Liver (tissue), 9 donors: ENCODE data around the gene PCBP4. TPM values are rescaled to one million over a fixed set of nuclear protein-coding genes. Genes with fewer than 3 reads are reported as not detected.

Experiments used
- DNase-seq: peaks from one replicate; pipeline ENCODE4 v3.0.0-alpha.2; 2017; ENCODE audit warnings: low spot score
- H3K27ac ChIP-seq, 2 donors: one replicate each; pipeline ENCODE4 v1.7.0; 2013; ENCODE audit warnings: inconsistent platforms in 2 of 2, low read length in 2 of 2, control low read depth in 1 of 2, low read depth in 1 of 2, mild to moderate bottlenecking in 1 of 2
- H3K27me3 ChIP-seq, 4 donors: one replicate each; pipeline versions ENCODE4 v1.6.1 to v1.7.0; 2013; ENCODE audit warnings: low read length in 3 of 4, inconsistent platforms in 1 of 4, mild to moderate bottlenecking in 1 of 4, moderate library complexity in 1 of 4; ENCODE audit not compliant: control insufficient read depth in 4 of 4, insufficient read depth in 4 of 4
- H3K36me3 ChIP-seq, 4 donors: one replicate each; pipeline versions ENCODE4 v1.6.1 to v1.7.0; 2013; ENCODE audit warnings: low read length in 3 of 4, mild to moderate bottlenecking in 3 of 4, low read depth in 1 of 4, moderate library complexity in 1 of 4; ENCODE audit not compliant: control insufficient read depth in 4 of 4, insufficient read depth in 3 of 4
- H3K4me1 ChIP-seq, 4 donors: one replicate each; pipeline versions ENCODE4 v1.6.1 to v1.7.0; 2013; ENCODE audit warnings: low read length in 3 of 4, mild to moderate bottlenecking in 3 of 4, moderate library complexity in 1 of 4; ENCODE audit not compliant: control insufficient read depth in 4 of 4, insufficient read depth in 4 of 4
- H3K4me3 ChIP-seq, 3 donors: one replicate each; pipeline versions ENCODE4 v1.6.1 to v1.7.0; 2013; ENCODE audit warnings: low read length in 3 of 3, control low read depth in 1 of 3, low read depth in 1 of 3, mild to moderate bottlenecking in 1 of 3
- H3K9ac ChIP-seq, 2 donors: one replicate each; pipeline ENCODE4 v1.7.0; 2013; ENCODE audit warnings: low read length in 2 of 2, mild to moderate bottlenecking in 2 of 2, moderate library complexity in 2 of 2, control low read depth in 1 of 2, low read depth in 1 of 2
- H3K9me3 ChIP-seq, 4 donors: one replicate each; pipeline versions ENCODE4 v1.6.1 to v1.7.0; 2013; ENCODE audit warnings: low read length in 3 of 4; ENCODE audit not compliant: control insufficient read depth in 4 of 4
- ATF3 ChIP-seq: IDR thresholded peaks from 2 replicates; pipeline ENCODE4 v1.6.1; 2016; ENCODE audit warnings: antibody characterized with exemption
- CTCF ChIP-seq: fragments of 150-350 bp; IDR thresholded peaks from 2 replicates; pipeline ENCODE4 v1.5.1; 2017; ENCODE audit warnings: improper control_type of control experiment, low read depth, low read length; ENCODE audit not compliant: missing input control
- EGR1 ChIP-seq, 2 donors: IDR thresholded peaks; 2 replicates each; pipeline ENCODE4 v1.6.1; 2016 to 2018; ENCODE audit warnings: antibody characterized with exemption in 2 of 2, low read depth in 2 of 2
- FOXA2 ChIP-seq: IDR thresholded peaks from 2 replicates; pipeline ENCODE4 v1.6.1; 2016; ENCODE audit warnings: antibody characterized with exemption
- GABPA ChIP-seq, 2 donors: IDR thresholded peaks in 1 of 2; conservative IDR thresholded peaks in 1 of 2; 2 replicates each; pipeline ENCODE4 v1.6.1; 2016; ENCODE audit warnings: antibody characterized with exemption in 2 of 2, mild to moderate bottlenecking in 1 of 2, moderate library complexity in 1 of 2
- HNF4A ChIP-seq, 2 donors: conservative IDR thresholded peaks; 2 replicates each; pipeline ENCODE4 v1.6.1; 2016; ENCODE audit warnings: antibody characterized with exemption in 2 of 2, mild to moderate bottlenecking in 2 of 2
- HNF4G ChIP-seq: IDR thresholded peaks from 2 replicates; pipeline ENCODE4 v1.6.1; 2016; ENCODE audit warnings: antibody characterized with exemption
- MAX ChIP-seq: IDR thresholded peaks from 2 replicates; pipeline ENCODE4 v1.6.1; 2016; ENCODE audit warnings: antibody characterized with exemption
- NR2F2 ChIP-seq: IDR thresholded peaks from 2 replicates; pipeline ENCODE4 v1.6.1; 2016; ENCODE audit warnings: antibody characterized with exemption
- RAD21 ChIP-seq, 2 donors: IDR thresholded peaks; 2 replicates each; pipeline ENCODE4 v1.6.1; 2016; ENCODE audit warnings: antibody characterized with exemption in 2 of 2, mild to moderate bottlenecking in 2 of 2
- REST ChIP-seq: IDR thresholded peaks from 2 replicates; pipeline ENCODE4 v1.6.1; 2016; ENCODE audit warnings: antibody characterized with exemption, mild to moderate bottlenecking
- RXRA ChIP-seq, 2 donors: IDR thresholded peaks; 2 replicates each; pipeline ENCODE4 v1.6.1; 2017 to 2018; ENCODE audit warnings: antibody characterized with exemption in 2 of 2, mild to moderate bottlenecking in 1 of 2
- SP1 ChIP-seq: IDR thresholded peaks from 2 replicates; pipeline ENCODE4 v1.6.1; 2018; ENCODE audit warnings: antibody characterized with exemption, mild to moderate bottlenecking
- TAF1 ChIP-seq: conservative IDR thresholded peaks from 2 replicates; pipeline ENCODE4 v1.6.1; 2016; ENCODE audit warnings: antibody characterized with exemption, mild to moderate bottlenecking
- YY1 ChIP-seq: IDR thresholded peaks from 2 replicates; pipeline ENCODE4 v1.6.1; 2016; ENCODE audit warnings: antibody characterized with exemption, mild to moderate bottlenecking
- ZBTB33 ChIP-seq: IDR thresholded peaks from 2 replicates; pipeline ENCODE4 v1.6.1; 2016; ENCODE audit warnings: antibody characterized with exemption
- WGBS: extraction: QIAGEN DNeasy Blood & Tissue Kit; methylation state at CpG from one replicate; pipeline ENCODE4 v1.1.7; 2013; 5-methylcytosine and 5-hydroxymethylcytosine counted together
- polyA plus RNA-seq, 2 donors: library from polyadenylated mRNA; stranded (reverse) in 1 of 2; unstranded in 1 of 2; fragments of 200-250 nt in 1 of 2; fragments of >200 nt in 1 of 2; fragmentation: Nextera tagmentation in 1 of 2; extraction: Ambion mirVana in 1 of 2; gene quantifications; one replicate each; pipeline versions ENCODE4 v1.2.1 to v1.2.3, GENCODE V29; 2013 to 2015
- total RNA-seq, 2 donors: library from RNA; depleted of rRNA; stranded (reverse); fragments of >200 nt; gene quantifications; one replicate each; pipeline ENCODE4 v1.2.3, GENCODE V29; 2014
- donor health status: healthy.
- donor health status: healthy.
- donor health status: healthy.
- donor health status: healthy.
- donor health status: healthy.

PCBP4 gene
- total and polyA plus RNA-seq, 4 donors: 2.7 to 7.9 (median 4.5) TPM

- 76% methylated on average over 3 of the region's 3 CpGs for WGBS
- H3K4me1 ChIP-seq: peaks cover 4 to 22% (median 14%) of the 10 kb centered on the region in 4 donors
- H3K27ac ChIP-seq: no peak overlapping the region
- no peaks in the 10 kb centered on the region for H3K9me3 ChIP-seq
- no peak overlapping the region for H3K4me3 ChIP-seq
- no peak overlapping the region for H3K9ac ChIP-seq
- TF ChIP-seq GABPA (IDR thresholded peaks at IDR 0.05 in 1 of 2, conservative IDR thresholded peaks at IDR 0.05 in 1 of 2): no peak
- no peak for TF ChIP-seq REST
- TF ChIP-seq HNF4G: no peak
- TF ChIP-seq ATF3: no peak
- no peak for TF ChIP-seq MAX
- TF ChIP-seq CTCF: no peak
- TF ChIP-seq HNF4A (conservative IDR thresholded peaks at IDR 0.05): no peak
- TF ChIP-seq ZBTB33: no peak
- no peak for TF ChIP-seq FOXA2
- TF ChIP-seq YY1: no peak
- TF ChIP-seq SP1: no peak
- TF ChIP-seq EGR1 (IDR thresholded peaks at IDR 0.05; ENCODE audit: low read depth in 2 of 2): no peak
- TF ChIP-seq RXRA (IDR thresholded peaks at IDR 0.05): no peak
- TF ChIP-seq NR2F2: no peak
- no peak for TF ChIP-seq TAF1
- TF ChIP-seq RAD21 (IDR thresholded peaks at IDR 0.05): no peak
- H3K36me3 ChIP-seq: peaks cover 0 to 11% (median 5%) of the 10 kb centered on the region in 4 donors
- no peaks in the 10 kb centered on the region for H3K27me3 ChIP-seq
- no peak for DNase-seq
These were observed 13.8 kb downstream of the PCBP4 start for GRCh38 chr3:51953445-51953844.

- Histone ChIP-seq H3K27me3 (no peaks in the 10 kb centered on the region), H3K9me3 (no peaks in the 10 kb centered on the region), H3K4me3 (no peak overlapping the region), H3K4me1 (peaks cover 0 to 9% (median 7%) of the 10 kb centered on the region in 4 donors), H3K27ac (no peak overlapping the region), H3K36me3 (peaks cover 0 to 21% (median 13%) of the 10 kb centered on the region in 4 donors), H3K9ac (no peak overlapping the region)
- DNase-seq: no peak
- TF ChIP-seq CTCF: no peak
- no peak for TF ChIP-seq TAF1
- TF ChIP-seq ATF3: no peak
- TF ChIP-seq RAD21 (IDR thresholded peaks at IDR 0.05): no peak
- TF ChIP-seq YY1: no peak
- TF ChIP-seq NR2F2: no peak
- WGBS: 90% methylated on average over 2 of the region's 2 CpGs
These were observed 16.4 kb downstream of the PCBP4 start for GRCh38 chr3:51950899-51951298.
